Mucosa of rectum (tissue), 2 donors: ENCODE data around the gene NEK11.

Experiments used
- H3K27ac ChIP-seq, 2 donors: one replicate each; pipeline ENCODE4 v1.7.0; 2013; ENCODE audit warnings: inconsistent platforms in 2 of 2, low read depth in 2 of 2, low read length in 2 of 2
- H3K27me3 ChIP-seq, 2 donors: one replicate each; pipeline ENCODE4 v1.7.0; 2013; ENCODE audit warnings: low read length in 2 of 2; ENCODE audit not compliant: control insufficient read depth in 2 of 2, insufficient read depth in 2 of 2
- H3K36me3 ChIP-seq, 2 donors: one replicate each; pipeline ENCODE4 v1.7.0; 2013; ENCODE audit warnings: low read length in 2 of 2; ENCODE audit not compliant: control insufficient read depth in 2 of 2, insufficient read depth in 2 of 2
- H3K4me1 ChIP-seq, 2 donors: one replicate each; pipeline ENCODE4 v1.7.0; 2013; ENCODE audit warnings: low read length in 2 of 2, mild to moderate bottlenecking in 1 of 2; ENCODE audit not compliant: control insufficient read depth in 2 of 2, insufficient read depth in 2 of 2
- H3K4me3 ChIP-seq, 2 donors: one replicate each; pipeline ENCODE4 v1.7.0; 2013; ENCODE audit warnings: low read length in 2 of 2
- H3K9ac ChIP-seq, 2 donors: one replicate each; pipeline ENCODE4 v1.7.0; 2013; ENCODE audit warnings: low read length in 2 of 2, low read depth in 1 of 2, mild to moderate bottlenecking in 1 of 2
- H3K9me3 ChIP-seq, 2 donors: one replicate each; pipeline ENCODE4 v1.7.0; 2013; ENCODE audit warnings: low read length in 2 of 2; ENCODE audit not compliant: control insufficient read depth in 2 of 2
- donor health status: healthy.
- donor health status: Normal muscosa, but diverticular disease.

The NEK11 gene

DNA sequence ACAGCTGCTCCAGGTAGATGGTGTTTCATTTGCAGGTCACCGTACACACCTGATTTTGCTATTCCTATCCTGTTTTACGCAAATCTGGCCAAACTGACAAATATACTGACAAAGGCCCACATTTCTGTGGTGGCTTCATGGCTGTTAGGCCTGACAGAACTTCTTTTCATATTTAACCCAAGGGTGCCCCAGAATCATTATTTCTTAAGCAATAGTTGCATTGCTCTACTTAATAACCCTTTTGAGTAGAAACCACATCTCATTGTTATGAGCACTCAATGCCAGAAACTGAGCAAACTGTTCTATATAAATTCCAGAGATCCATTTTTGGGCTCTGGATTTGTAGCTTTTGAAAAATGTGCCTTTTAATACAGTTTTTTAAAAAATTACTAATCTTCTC is 19.4 kb upstream of the NEK11 start:
- no peaks in the 10 kb centered on the region for H3K27me3 ChIP-seq
- peaks cover 13 to 24% of the 10 kb centered on the region in 2 donors for H3K36me3 ChIP-seq
- no peak overlapping the region for H3K9ac ChIP-seq
- H3K9me3 ChIP-seq, result no peaks in the 10 kb centered on the region
- no peaks in the 10 kb centered on the region for H3K4me1 ChIP-seq
- no peak overlapping the region for H3K4me3 ChIP-seq
- no peak overlapping the region for H3K27ac ChIP-seq

DNA sequence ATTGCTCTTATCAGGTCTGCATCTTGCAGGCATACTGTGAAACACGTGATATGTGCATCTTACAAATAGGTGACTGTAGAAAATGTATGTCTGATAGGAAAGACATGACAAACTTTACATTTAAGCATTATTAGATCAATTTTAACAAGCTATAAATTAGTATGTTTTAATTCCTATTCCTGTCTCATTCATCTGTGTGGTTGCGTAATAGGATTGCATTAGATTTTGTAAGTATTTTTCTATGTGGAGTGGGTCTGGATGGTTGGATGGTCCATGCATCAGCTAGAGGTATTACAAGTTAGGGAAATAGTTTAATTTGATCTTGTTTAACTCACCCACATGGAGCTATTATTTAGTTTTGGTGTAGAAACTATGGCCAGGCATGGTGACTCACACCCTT is 18.9 kb upstream of the NEK11 start:
- no peaks in the 10 kb centered on the region for H3K9me3 ChIP-seq
- H3K4me3 ChIP-seq, result no peak overlapping the region
- H3K36me3 ChIP-seq, result peaks cover 15 to 27% of the 10 kb centered on the region in 2 donors
- no peaks in the 10 kb centered on the region for H3K4me1 ChIP-seq
- no peak overlapping the region for H3K27ac ChIP-seq
- H3K9ac ChIP-seq, result no peak overlapping the region
- H3K27me3 ChIP-seq, result no peaks in the 10 kb centered on the region

DNA sequence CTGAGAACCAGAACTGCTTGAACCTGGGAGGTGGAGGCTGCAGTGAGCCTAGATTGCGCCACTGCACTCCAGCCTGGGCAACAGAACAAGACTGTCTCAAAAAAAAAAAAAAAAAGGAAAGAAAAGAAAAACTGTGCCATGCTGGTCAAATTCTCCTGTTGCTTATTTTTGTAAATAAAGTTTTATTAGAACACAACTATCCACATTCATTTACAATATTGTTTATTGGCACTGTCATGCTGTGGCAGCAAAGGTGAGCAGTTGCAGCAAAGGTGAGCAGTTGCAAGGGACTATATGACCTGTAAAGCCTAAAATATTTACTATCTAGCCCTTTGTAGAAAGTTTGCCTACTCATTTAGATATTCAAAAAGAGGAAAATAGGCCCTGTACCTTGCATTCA is 18.4 kb upstream of the NEK11 start:
- Histone ChIP-seq H3K4me3 (no peak overlapping the region), H3K4me1 (no peaks in the 10 kb centered on the region), H3K9me3 (no peaks in the 10 kb centered on the region), H3K36me3 (peaks cover 21 to 29% of the 10 kb centered on the region in 2 donors), H3K27me3 (no peaks in the 10 kb centered on the region), H3K27ac (no peak overlapping the region), H3K9ac (no peak overlapping the region)

DNA sequence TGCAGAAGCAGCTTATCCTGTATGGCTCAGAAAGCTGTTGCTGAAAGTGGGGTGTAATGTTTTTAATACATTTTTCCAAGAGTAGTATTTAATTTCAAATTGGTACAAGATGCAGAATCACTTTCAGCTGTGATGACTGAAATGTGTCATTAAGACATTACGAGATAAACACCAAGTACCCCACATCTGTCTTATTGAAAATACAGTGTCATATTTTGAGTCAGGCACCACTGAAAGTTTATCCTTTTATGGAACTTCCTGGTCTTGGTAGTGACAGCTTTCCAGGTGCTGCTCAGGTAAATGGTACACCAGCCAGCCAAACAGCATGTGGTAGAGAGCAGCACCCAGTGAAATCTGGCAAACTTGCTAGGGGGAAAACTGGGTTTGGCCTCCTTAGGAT is 17.0 kb upstream of the NEK11 start:
- Histone ChIP-seq H3K4me1 (no peaks in the 10 kb centered on the region), H3K9ac (no peak overlapping the region), H3K9me3 (no peaks in the 10 kb centered on the region), H3K4me3 (no peak overlapping the region), H3K27me3 (no peaks in the 10 kb centered on the region), H3K27ac (no peak overlapping the region), H3K36me3 (peaks cover 29% of the 10 kb centered on the region in 2 donors)

DNA sequence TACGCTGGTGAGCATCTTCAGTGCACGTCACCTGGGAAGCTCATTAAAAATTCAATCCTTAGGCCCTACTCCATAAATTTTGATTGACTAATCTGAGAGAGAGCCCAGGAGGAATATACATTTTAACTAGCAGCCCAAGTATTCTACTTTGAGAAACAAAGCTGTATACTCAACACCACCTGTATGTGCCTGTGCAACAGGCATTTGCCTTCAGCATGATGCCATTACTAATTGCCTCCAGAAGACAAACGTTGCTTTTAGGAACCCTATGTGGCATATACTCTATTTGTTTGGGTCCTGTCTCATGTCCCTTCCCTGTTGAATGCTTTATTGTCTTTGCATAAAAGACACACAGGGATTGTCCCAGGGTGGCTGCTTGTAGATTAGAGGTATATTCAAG is 7.7 kb upstream of the NEK11 start:
- no peak overlapping the region for H3K27ac ChIP-seq
- no peak overlapping the region for H3K9ac ChIP-seq
- no peak overlapping the region for H3K4me3 ChIP-seq
- H3K4me1 ChIP-seq, result peaks cover 0 to 6% of the 10 kb centered on the region in 2 donors
- H3K27me3 ChIP-seq, result no peaks in the 10 kb centered on the region
- H3K36me3 ChIP-seq, result peaks cover 33 to 49% of the 10 kb centered on the region in 2 donors
- no peaks in the 10 kb centered on the region for H3K9me3 ChIP-seq

DNA sequence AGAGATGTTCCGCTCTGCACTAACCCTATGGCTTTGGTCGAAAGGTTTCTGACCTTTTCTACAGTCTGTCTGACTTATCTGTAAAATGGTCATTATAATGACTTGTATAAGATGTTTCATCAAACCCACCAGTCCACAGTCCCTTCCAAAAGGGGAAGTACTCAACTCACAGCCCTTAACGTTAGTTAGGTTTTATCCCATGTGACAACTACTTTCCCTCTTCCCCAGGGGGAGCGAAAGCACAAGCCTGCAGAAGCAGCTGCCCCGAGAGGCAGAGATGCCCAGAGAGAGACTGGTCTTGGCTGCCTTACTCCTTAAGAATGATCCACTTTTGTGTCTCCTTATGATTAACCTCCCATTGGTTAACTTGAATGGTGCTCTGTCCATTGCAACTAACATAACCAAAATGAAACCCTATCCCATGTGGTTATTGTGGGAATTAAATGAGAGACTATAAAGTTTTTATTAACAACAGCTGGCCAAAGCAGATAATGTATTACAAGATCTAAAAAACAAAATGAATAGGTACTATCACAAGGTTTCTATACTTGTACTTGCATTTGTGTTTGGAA is 6.5 kb upstream of the NEK11 start:
- H3K27ac ChIP-seq, result no peak overlapping the region
- no peaks in the 10 kb centered on the region for H3K9me3 ChIP-seq
- no peaks in the 10 kb centered on the region for H3K27me3 ChIP-seq
- peaks cover 21 to 44% of the 10 kb centered on the region in 2 donors for H3K36me3 ChIP-seq
- peaks cover 2 to 8% of the 10 kb centered on the region in 2 donors for H3K4me1 ChIP-seq
- H3K9ac ChIP-seq, result no peak overlapping the region
- no peak overlapping the region for H3K4me3 ChIP-seq

DNA sequence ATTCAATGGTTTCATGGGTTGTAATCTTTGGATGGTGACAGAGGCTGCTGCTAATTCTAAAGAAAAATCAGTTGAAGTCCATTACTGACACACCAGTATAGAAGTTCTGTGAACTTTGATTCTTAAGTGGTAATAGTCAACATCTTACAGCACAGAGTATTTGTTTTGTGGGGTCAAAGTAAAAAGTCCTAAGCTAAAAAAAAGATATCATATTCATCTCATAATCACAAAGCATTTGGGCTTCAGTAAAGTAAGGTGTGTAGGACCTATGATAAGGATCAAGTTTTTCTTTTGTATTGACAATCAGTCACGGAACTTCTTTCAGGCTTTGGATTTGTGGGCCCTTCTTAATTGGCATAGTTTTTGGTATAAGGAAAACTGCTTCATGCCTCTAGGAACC is 1.1 kb upstream of the NEK11 start:
- H3K4me3 ChIP-seq, result peak overlapping the region; percentile 91 to 94
- H3K27me3 ChIP-seq, result no peaks in the 10 kb centered on the region
- H3K4me1 ChIP-seq, result peaks cover 4 to 19% of the 10 kb centered on the region in 2 donors
- peak overlapping the region; percentile 21 to 48 for H3K27ac ChIP-seq
- peak overlapping the region in 1 of 2 donors; percentile 20 for H3K9ac ChIP-seq
- no peaks in the 10 kb centered on the region for H3K9me3 ChIP-seq
- peaks cover 6 to 11% of the 10 kb centered on the region in 2 donors for H3K36me3 ChIP-seq

DNA sequence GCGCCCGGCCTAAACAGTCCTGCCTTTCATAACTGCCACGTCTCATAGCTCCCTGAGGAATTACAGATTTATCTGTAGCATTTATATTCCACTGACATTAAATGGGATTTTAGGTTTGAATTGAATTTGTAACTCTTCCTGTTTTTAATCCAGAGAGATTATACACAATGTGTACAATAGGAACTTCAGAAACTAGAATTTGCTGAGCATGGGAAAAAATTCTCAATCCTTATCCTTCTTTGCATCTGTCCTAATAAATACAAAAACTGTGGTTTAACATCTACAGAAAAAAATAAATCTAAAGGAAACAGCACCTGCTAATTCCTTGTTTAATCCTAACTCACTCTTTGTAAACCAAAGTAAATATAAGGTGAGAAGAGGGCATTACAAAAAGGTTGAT is 2.2 kb downstream of the NEK11 start:
- H3K4me3 ChIP-seq, result no peak overlapping the region
- H3K27me3 ChIP-seq, result no peaks in the 10 kb centered on the region
- no peaks in the 10 kb centered on the region for H3K9me3 ChIP-seq
- H3K27ac ChIP-seq, result no peak overlapping the region
- no peak overlapping the region for H3K9ac ChIP-seq
- H3K36me3 ChIP-seq, result peaks cover 0 to 8% of the 10 kb centered on the region in 2 donors
- H3K4me1 ChIP-seq, result peaks cover 4 to 16% of the 10 kb centered on the region in 2 donors

DNA sequence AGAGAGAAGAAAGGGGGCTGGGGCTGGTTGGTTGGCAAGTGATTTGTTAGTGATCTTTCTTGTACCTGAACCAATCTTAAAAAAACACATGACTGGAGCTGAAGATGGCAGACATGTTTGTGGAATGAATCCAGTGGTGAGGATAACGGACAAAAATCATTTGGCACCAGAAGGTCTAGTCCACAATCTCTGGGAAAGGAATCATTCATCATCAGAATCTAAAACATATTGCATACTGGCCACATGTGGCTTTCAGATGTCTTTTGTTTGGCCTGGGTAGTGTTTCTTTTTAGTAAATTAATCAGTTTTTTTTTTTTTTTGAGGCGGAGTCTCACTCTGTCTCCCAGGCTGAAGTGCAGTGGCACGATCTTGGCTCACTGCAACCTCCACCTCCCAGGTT is 5.0 kb downstream of the NEK11 start:
- Histone ChIP-seq H3K27me3 (no peaks in the 10 kb centered on the region), H3K36me3 (no peaks in the 10 kb centered on the region), H3K9me3 (no peaks in the 10 kb centered on the region), H3K27ac (no peak overlapping the region), H3K4me1 (peaks cover 0 to 6% of the 10 kb centered on the region in 2 donors), H3K9ac (no peak overlapping the region), H3K4me3 (no peak overlapping the region)

DNA sequence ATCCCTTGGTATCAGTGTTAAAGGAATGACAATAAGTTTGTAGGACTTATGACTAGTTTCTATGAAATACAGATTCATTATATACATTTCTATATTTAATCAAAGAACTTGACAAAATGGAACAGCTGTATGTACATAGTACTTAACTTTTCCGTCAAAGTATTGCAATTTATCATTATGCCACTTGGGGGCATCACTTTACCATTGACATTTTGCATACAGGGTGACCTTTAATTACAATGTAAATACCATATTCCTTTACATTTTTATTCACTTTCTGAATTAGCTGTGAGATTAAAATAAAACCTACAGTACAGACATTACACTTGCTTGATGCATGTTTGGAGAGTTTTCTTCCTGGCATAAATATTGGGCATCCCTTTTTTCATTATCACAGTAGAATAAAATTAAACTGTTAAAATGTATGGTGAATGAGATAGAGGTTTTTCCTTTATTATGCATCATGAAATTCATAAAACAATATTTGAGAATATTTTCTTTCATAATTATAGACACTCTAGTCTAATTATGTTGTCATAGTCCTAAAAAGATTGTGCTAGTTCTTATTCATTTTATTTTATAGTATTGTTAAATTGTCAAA is 6.9 kb downstream of the NEK11 start:
- Histone ChIP-seq H3K27ac (no peak overlapping the region), H3K27me3 (no peaks in the 10 kb centered on the region)

More for the DNA sequence above, 6.9 kb downstream of the NEK11 start:
- Histone ChIP-seq H3K9me3 (no peaks in the 10 kb centered on the region), H3K36me3 (no peaks in the 10 kb centered on the region), H3K9ac (no peak overlapping the region), H3K4me1 (no peaks in the 10 kb centered on the region), H3K4me3 (no peak overlapping the region)
